GM12801 (cell line): ENCODE data around the gene KRT6C.

Source experiments
- TF ChIP-seq, protein P1 (sequence below): IDR thresholded peaks from one replicate; pipeline ENCODE4 v1.5.1; 2011; ENCODE audit warnings: control low read depth; ENCODE audit not compliant: insufficient read length; ENCODE audit errors: extremely low read depth

The KRT6C gene

DNA sequence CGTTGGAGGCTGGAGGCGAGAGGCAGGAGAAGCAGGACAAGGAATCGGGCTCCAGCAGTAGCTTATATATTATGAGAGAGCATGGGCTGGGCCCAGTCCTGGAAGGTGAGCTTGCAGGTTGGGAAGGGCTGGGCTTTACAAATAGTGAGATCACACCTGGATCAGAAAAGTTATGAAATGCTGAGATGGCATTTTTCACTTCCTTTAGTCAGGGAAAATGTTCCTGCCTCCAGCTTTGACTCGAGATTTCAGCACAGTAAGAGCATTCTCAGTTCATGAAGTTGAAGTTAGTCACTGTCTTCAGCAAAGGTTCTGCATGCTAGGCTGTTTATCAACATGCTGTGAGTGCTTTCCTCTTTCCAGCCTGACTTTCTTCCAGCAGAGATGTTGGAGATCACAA lies at the start of gene KRT6C:
KRT6C (minus strand) TSS at position 38 of the 400 bp plus-strand sequence. CDS start 68 bp downstream, outside the sequence.
- TF ChIP-seq, protein P1, sequence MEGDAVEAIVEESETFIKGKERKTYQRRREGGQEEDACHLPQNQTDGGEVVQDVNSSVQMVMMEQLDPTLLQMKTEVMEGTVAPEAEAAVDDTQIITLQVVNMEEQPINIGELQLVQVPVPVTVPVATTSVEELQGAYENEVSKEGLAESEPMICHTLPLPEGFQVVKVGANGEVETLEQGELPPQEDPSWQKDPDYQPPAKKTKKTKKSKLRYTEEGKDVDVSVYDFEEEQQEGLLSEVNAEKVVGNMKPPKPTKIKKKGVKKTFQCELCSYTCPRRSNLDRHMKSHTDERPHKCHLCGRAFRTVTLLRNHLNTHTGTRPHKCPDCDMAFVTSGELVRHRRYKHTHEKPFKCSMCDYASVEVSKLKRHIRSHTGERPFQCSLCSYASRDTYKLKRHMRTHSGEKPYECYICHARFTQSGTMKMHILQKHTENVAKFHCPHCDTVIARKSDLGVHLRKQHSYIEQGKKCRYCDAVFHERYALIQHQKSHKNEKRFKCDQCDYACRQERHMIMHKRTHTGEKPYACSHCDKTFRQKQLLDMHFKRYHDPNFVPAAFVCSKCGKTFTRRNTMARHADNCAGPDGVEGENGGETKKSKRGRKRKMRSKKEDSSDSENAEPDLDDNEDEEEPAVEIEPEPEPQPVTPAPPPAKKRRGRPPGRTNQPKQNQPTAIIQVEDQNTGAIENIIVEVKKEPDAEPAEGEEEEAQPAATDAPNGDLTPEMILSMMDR, result no peak

DNA sequence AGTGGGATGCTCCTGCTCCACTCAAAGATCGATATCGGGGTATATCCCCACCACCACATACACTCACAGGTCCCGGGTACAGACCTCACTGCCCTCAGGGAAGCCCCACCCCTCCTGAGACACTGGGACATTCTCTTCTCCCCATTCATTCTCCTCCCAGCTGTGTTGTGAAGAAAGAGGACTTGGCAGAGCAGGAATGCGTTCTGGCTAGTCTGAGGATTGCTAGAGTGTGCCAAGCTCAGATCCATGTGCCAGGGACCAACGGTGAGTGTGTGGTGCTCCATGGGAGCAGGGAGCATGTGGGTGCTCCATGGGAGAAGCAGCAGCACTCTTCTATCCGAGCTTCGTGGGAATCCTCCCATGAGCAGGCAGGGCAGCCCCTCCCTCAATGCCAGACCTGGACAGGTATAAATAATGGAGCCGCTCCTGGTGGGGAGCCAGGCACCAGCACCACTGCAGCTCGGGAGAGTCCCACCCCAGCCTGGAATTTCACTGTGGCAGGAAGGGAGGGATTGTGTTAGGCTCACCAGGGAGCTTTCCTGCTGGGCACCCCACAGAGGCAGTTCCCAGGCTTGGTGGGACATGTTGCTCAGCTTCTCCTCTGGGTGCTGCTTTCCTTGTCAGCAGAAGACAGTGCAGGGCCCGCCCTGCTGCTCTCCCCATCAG lies 48.9 kb upstream of the KRT6C start:
- TF ChIP-seq, protein P1, result no peak

DNA sequence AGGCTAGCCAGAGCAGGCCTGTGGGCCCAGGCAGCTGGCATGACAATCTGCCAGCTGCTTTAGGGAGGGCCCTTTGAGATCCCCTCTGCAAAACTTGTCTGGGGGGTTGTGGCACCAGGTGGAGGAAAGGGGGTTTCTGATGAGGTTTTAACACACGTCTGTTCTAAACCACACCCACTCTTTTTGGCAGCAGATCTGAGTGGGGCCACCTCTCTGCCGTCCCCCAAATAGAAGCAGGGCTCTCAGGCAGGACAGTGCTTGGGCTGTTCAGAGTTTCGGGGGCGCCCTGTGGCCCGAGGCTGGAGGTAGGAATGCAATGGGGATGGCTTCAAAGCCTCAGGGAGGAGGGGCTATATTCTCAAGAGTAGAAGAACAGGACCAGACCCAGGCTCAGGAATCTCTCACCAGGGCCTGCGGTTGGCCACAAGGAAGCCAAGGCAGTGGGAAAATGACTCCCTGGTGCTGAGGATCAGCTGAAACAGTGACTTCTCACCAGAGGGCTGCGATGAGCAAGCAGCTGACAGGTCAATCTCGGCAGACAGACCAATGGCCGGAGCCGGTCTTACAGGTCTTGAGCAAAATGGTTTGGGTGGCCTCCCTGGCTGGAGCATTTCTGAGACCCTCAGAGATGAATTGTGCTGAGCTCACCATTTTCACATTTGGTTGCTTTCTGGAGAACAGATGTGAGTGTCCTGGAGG lies 48.1 kb upstream of the KRT6C start:
- TF ChIP-seq, protein P1, result no peak

DNA sequence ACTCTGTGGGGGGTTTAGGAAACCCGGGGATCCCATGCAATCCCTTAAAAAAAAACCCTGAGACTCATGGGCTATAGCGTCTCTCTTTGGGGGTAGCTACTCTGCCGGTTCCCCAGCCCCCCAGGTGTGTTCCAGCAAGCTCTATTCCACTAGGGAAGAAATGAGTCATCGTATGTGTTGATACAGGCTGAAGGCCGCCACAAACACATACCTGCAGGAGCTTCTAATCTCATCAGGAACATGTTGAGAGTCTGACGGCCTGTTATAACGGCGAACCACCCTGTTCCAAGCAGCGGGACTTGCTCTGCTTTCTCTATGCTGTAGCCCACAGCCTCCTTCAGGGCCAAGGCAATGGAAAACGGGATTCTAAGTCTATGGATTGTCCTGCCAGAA lies 47.6 kb upstream of the KRT6C start:
- TF ChIP-seq, protein P1, result no peak

DNA sequence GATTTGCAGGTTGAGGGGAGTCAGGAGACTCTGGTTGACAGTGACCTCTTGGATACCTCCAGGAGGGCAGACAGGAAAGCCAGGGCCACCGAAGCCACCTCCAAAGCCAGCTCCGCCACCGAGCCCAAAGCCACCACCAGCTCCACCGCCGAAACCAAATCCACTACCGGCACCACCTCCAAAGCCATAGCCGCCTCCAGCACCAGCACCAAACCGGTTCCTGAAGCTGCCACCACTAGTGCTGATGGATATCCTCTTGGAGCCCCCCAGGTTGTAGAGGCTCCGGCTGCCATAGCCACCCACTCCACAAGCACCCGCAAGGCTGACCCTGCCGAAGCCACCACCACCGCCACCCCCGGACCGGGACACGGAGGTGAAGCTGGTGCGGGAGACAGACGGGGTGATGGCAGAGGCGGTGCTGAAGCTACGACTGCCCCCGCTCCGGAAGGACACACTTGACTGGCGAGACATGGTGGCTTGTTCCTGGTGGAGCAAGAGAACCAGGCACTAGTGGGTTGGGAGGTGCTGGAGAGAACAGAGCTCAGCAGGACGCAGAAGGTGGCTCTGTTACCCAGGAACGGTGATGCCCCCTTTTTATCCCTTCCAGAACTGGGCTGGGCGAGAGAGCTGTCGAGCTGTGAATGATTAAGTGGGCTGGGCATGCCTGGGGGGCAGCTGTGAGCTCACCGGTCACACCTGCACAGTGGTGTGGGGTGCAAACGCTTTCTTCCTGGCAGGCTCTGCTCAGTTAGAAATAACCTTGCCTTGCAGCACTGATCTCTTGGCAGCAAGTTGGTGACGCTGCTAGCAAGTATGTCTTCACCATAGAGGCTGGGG lies 46.4 kb upstream of the KRT6C start, which contains the start of gene KRT5:
KRT5 (minus strand) TSS at position 569 of the 837 bp plus-strand sequence; CDS start at position 471, 98 bp downstream.
- TF ChIP-seq, protein P1, result no peak

DNA sequence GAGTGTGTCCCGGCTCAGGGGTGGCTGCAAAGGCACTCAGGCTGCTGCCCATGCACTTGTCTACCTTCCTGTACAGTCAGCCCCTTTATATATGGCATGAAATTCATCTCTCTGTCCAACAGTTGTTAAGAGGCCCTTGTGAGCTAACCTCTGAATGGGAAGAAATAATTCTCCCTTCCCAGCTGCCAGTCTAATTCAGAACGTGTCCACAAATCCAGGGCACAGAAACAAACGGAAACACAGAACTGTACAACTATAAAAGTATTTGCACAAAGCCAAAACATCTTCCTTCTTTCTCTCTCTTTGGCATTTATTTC lies 45.7 kb upstream of the KRT6C start:
- TF ChIP-seq, protein P1, result no peak
